Suppressor macrophage treated with lipopolysaccharide for 4 hours (primary cell): ENCODE data around the gene AKNAD1.
A peak's percentile ranks its signal among the peaks of the same experiment; 100 is the strongest.
"Not testable (repeated sequence)": the region's sequence is repeated elsewhere in the genome, so short reads cannot be mapped to it uniquely, and the experiment has no call there.

Experiments used
- DNase-seq: peaks from one replicate; pipeline ENCODE4 v3.0.0-alpha.2; 2020

AKNAD1 gene

GRCh38 chr1:108829498-108829916 lies 27.4 kb downstream of the AKNAD1 start:
- DNase-seq, result peak; percentile 59

- peak; percentile 54 for DNase-seq
Observed at GRCh38 chr1:108828074-108828961, 28.6 kb downstream of the AKNAD1 start.

- no peak for DNase-seq
Observed at GRCh38 chr1:108826081-108826635, 30.7 kb downstream of the AKNAD1 start.

GRCh38 chr1:108824051-108824450 lies 32.8 kb downstream of the AKNAD1 start:
- no peak for DNase-seq

GRCh38 chr1:108823632-108824031 lies 33.3 kb downstream of the AKNAD1 start:
- DNase-seq, result no peak

GRCh38 chr1:108819878-108820277 lies 37.0 kb downstream of the AKNAD1 start:
- DNase-seq, result no peak

GRCh38 chr1:108817811-108818210 lies 39.1 kb downstream of the AKNAD1 start:
- DNase-seq, result no peak

- DNase-seq, result no peak
Observed at GRCh38 chr1:108817016-108817415, 39.9 kb downstream of the AKNAD1 start.

- DNase-seq, result peak; percentile 52
Observed at GRCh38 chr1:108816049-108816893, 40.6 kb downstream of the AKNAD1 start.

- DNase-seq, result peak; percentile 5
Observed at GRCh38 chr1:108815566-108815965, 41.3 kb downstream of the AKNAD1 start.

GRCh38 chr1:108814343-108815125 lies 42.4 kb downstream of the AKNAD1 start:
- DNase-seq, result no peak

GRCh38 chr1:108813326-108813725 lies 43.6 kb downstream of the AKNAD1 start:
- no peak for DNase-seq

- no peak for DNase-seq
Observed at GRCh38 chr1:108811611-108812010, 45.3 kb downstream of the AKNAD1 start.

- no peak for DNase-seq
Observed at GRCh38 chr1:108808438-108808837, 48.5 kb downstream of the AKNAD1 start.

GRCh38 chr1:108803548-108803947 lies 53.3 kb downstream of the AKNAD1 start:
- no peak for DNase-seq

GRCh38 chr1:108801101-108801500 lies 55.8 kb downstream of the AKNAD1 start:
- DNase-seq, result no peak

- DNase-seq, result no peak
Observed at GRCh38 chr1:108799001-108799400, 57.9 kb downstream of the AKNAD1 start.

- DNase-seq, result no peak
Observed at GRCh38 chr1:108792420-108792819, 64.5 kb downstream of the AKNAD1 start.

- DNase-seq, result no peak
Observed at GRCh38 chr1:108791790-108792189, 65.1 kb downstream of the AKNAD1 start.

- no peak for DNase-seq
Observed at GRCh38 chr1:108785880-108786279, 71.0 kb downstream of the AKNAD1 start.

GRCh38 chr1:108785264-108785663 lies 71.6 kb downstream of the AKNAD1 start:
- no peak for DNase-seq

GRCh38 chr1:108781575-108781944 lies 75.3 kb downstream of the AKNAD1 start:
- not testable (repeated sequence) for DNase-seq
